GM23338 (cell line): Measurements from ENCODE around the gene PDSS2.

ENCODE experiments used
- CREB1 ChIP-seq: fragments of 250-450 bp; sonication (Bioruptor Pico); IDR thresholded peaks from 2 replicates; pipeline ENCODE4 v1.5.0; 2020; ENCODE audit warnings: low read depth, mild to moderate bottlenecking, moderate library complexity
- CTCF ChIP-seq, 2 experiments: fragments of 200-600 bp in 1 of 2; sonication (generic) in 1 of 2; conservative IDR thresholded peaks; 2 replicates each; pipeline versions ENCODE4 v1.5.1 to v1.6.1; 2016 to 2017; ENCODE audit warnings: antibody characterized with exemption in 2 of 2, low read depth in 2 of 2, mild to moderate bottlenecking in 2 of 2, moderate library complexity in 1 of 2
- ETS1 ChIP-seq: IDR thresholded peaks from 2 replicates; pipeline ENCODE4 v1.6.1; 2016; ENCODE audit warnings: antibody characterized with exemption
- EZH2 ChIP-seq: fragments of 200-600 bp; sonication (generic); IDR thresholded peaks from one replicate; pipeline ENCODE4 v1.8.0; 2017; ENCODE audit warnings: antibody characterized with exemption, mild to moderate bottlenecking, low read depth; ENCODE audit not compliant: unreplicated experiment
- EZH2phosphoT487 ChIP-seq: fragments of 200-600 bp; sonication (generic); IDR thresholded peaks from one replicate; pipeline ENCODE4 v1.8.1; 2018; ENCODE audit warnings: antibody characterized with exemption; ENCODE audit not compliant: unreplicated experiment
- JUNB ChIP-seq: IDR thresholded peaks from one replicate; pipeline ENCODE4 v1.6.1; 2016; ENCODE audit warnings: antibody characterized with exemption; ENCODE audit not compliant: unreplicated experiment
- NANOG ChIP-seq: IDR thresholded peaks from 2 replicates; pipeline ENCODE4 v1.6.1; 2016; ENCODE audit warnings: antibody characterized with exemption, borderline replicate concordance
- POLR2AphosphoS5 ChIP-seq: IDR thresholded peaks from 2 replicates; pipeline ENCODE4 v1.6.1; 2016; ENCODE audit warnings: antibody characterized with exemption, low read depth
- REST ChIP-seq: IDR thresholded peaks from one replicate; pipeline ENCODE4 v1.6.1; 2018; ENCODE audit warnings: antibody characterized with exemption; ENCODE audit not compliant: unreplicated experiment
- ZNF114 ChIP-seq: fragments of 250-450 bp; sonication (Bioruptor Pico); IDR thresholded peaks from 2 replicates; pipeline ENCODE4 v1.5.0; 2020; ENCODE audit warnings: mild to moderate bottlenecking, moderate library complexity

GRCh38 chr6:107267006-107267405 is 192.4 kb downstream of the PDSS2 start:
- TF ChIP-seq CTCF (conservative IDR thresholded peaks at IDR 0.05; ENCODE audit: low read depth in 2 of 2) (no peak), EZH2phosphoT487 (no peak), EZH2 (no peak), POLR2AphosphoS5 (no peak), REST (no peak), JUNB (no peak), ZNF114 (CRISPR knock-in tag) (no peak), CREB1 (CRISPR knock-in tag) (no peak), ETS1 (no peak), NANOG (no peak)
